NT2/D1 (cell line): ENCODE data around the gene USP31.

Source experiments
- DNase-seq: peaks from one replicate; pipeline ENCODE4 v3.0.0-alpha.2; 2011; ENCODE audit warnings: low read depth, low spot score
- H3K27me3 ChIP-seq: 2 replicates; pipeline ENCODE4 v1.6.0; 2011; ENCODE audit warnings: mild to moderate bottlenecking; ENCODE audit not compliant: insufficient read length, insufficient read depth
- H3K36me3 ChIP-seq: 2 replicates; pipeline ENCODE4 v1.6.1; 2011; ENCODE audit warnings: mild to moderate bottlenecking, low read length, mixed read lengths; ENCODE audit not compliant: insufficient read depth, insufficient read length
- H3K4me1 ChIP-seq: 2 replicates; pipeline ENCODE4 v1.5.1; 2011; ENCODE audit not compliant: insufficient read depth, insufficient read length
- H3K4me3 ChIP-seq: 2 replicates; pipeline ENCODE4 v1.5.1; 2011; ENCODE audit warnings: low read depth; ENCODE audit not compliant: insufficient read length
- H3K9ac ChIP-seq: 2 replicates; pipeline ENCODE4 v1.6.0; 2011; ENCODE audit warnings: low read depth; ENCODE audit not compliant: insufficient read length
- H3K9me3 ChIP-seq: 2 replicates; pipeline ENCODE4 v1.5.1; 2011; ENCODE audit warnings: mild to moderate bottlenecking, low read length; ENCODE audit not compliant: insufficient read depth
- SUZ12 ChIP-seq: IDR thresholded peaks from 2 replicates; pipeline ENCODE4 v1.6.1; 2011; ENCODE audit not compliant: insufficient read length, insufficient read depth; ENCODE audit errors: extremely low read depth
- YY1 ChIP-seq: IDR thresholded peaks from 2 replicates; pipeline ENCODE4 v1.6.1; 2011; ENCODE audit not compliant: insufficient read length, insufficient read depth
- ZNF274 ChIP-seq: IDR thresholded peaks from 2 replicates; pipeline ENCODE4 v1.6.1; 2011; ENCODE audit warnings: mild to moderate bottlenecking, low read depth, low read length

Gene USP31

GRCh38 chr16:23134274-23134673 is 15.0 kb downstream of the USP31 start:
- H3K9me3 ChIP-seq, result peaks cover 13% of the 10 kb centered on the region; the same call in 1 of the 2 replicates
- no peaks in the 10 kb centered on the region for H3K4me1 ChIP-seq
- H3K4me3 ChIP-seq, result no peak overlapping the region
- no peak for DNase-seq
- H3K9ac ChIP-seq, result no peak overlapping the region
- TF ChIP-seq ZNF274 (no peak), YY1 (no peak), SUZ12 (no peak)
- H3K36me3 ChIP-seq, result no peaks in the 10 kb centered on the region
- no peaks in the 10 kb centered on the region for H3K27me3 ChIP-seq

GRCh38 chr16:23132775-23133463 is 16.3 kb downstream of the USP31 start:
- Histone ChIP-seq H3K36me3 (no peaks in the 10 kb centered on the region), H3K4me1 (no peaks in the 10 kb centered on the region), H3K27me3 (no peaks in the 10 kb centered on the region), H3K9ac (no peak overlapping the region), H3K9me3 (peaks cover 13% of the 10 kb centered on the region; the same call in 1 of the 2 replicates), H3K4me3 (no peak overlapping the region)
- no peak for TF ChIP-seq YY1
- no peak for TF ChIP-seq ZNF274
- no peak for TF ChIP-seq SUZ12
- no peak for DNase-seq

GRCh38 chr16:23131931-23132621 is 17.2 kb downstream of the USP31 start:
- TF ChIP-seq SUZ12, result no peak
- no peak for TF ChIP-seq YY1
- no peak for TF ChIP-seq ZNF274
- H3K9ac ChIP-seq, result no peak overlapping the region
- 0 out of 2 replicates have a peak, but pooled peaks cover 5% of the 10 kb centered on the region for H3K9me3 ChIP-seq
- H3K4me3 ChIP-seq, result no peak overlapping the region
- H3K27me3 ChIP-seq, result no peaks in the 10 kb centered on the region
- no peaks in the 10 kb centered on the region for H3K4me1 ChIP-seq
- DNase-seq, result no peak
- H3K36me3 ChIP-seq, result no peaks in the 10 kb centered on the region

- Histone ChIP-seq H3K36me3 (no peaks in the 10 kb centered on the region), H3K9me3 (no peaks in the 10 kb centered on the region), H3K9ac (no peak overlapping the region), H3K4me3 (no peak overlapping the region), H3K4me1 (no peaks in the 10 kb centered on the region), H3K27me3 (no peaks in the 10 kb centered on the region)
- DNase-seq, result no peak
- TF ChIP-seq YY1 (no peak), SUZ12 (no peak), ZNF274 (no peak)
These were observed 17.8 kb downstream of the USP31 start for GRCh38 chr16:23131436-23131835.

GRCh38 chr16:23131036-23131435 is 18.2 kb downstream of the USP31 start:
- Histone ChIP-seq H3K9ac (no peak overlapping the region), H3K4me3 (no peak overlapping the region), H3K9me3 (no peaks in the 10 kb centered on the region), H3K4me1 (peaks cover under 1% of the 10 kb centered on the region), H3K36me3 (no peaks in the 10 kb centered on the region), H3K27me3 (no peaks in the 10 kb centered on the region)
- no peak for TF ChIP-seq SUZ12
- DNase-seq, result no peak

GRCh38 chr16:23129686-23130085 is 19.6 kb downstream of the USP31 start:
- H3K4me3 ChIP-seq, result no peak overlapping the region
- H3K9ac ChIP-seq, result no peak overlapping the region

GRCh38 chr16:23128056-23128455 is 21.2 kb downstream of the USP31 start:
- no peaks in the 10 kb centered on the region for H3K27me3 ChIP-seq

More at GRCh38 chr16:23129686-23130085, 19.6 kb downstream of the USP31 start:
- Histone ChIP-seq H3K4me1 (peaks cover 4% of the 10 kb centered on the region), H3K9me3 (no peaks in the 10 kb centered on the region), H3K36me3 (no peaks in the 10 kb centered on the region), H3K27me3 (no peaks in the 10 kb centered on the region)
- DNase-seq, result no peak
- TF ChIP-seq ZNF274 (no peak), SUZ12 (no peak), YY1 (no peak)

More at GRCh38 chr16:23128056-23128455, 21.2 kb downstream of the USP31 start:
- Histone ChIP-seq H3K9me3 (no peaks in the 10 kb centered on the region), H3K9ac (no peak overlapping the region), H3K36me3 (no peaks in the 10 kb centered on the region), H3K4me3 (no peak overlapping the region), H3K4me1 (peaks cover 4% of the 10 kb centered on the region)
- no peak for DNase-seq
- TF ChIP-seq ZNF274 (no peak), SUZ12 (no peak), YY1 (no peak)
